Keratinocyte (primary cell): ENCODE measurements around the gene DNAH12. TPM values are rescaled to one million over a fixed set of nuclear protein-coding genes. Genes with fewer than 3 reads are reported as not detected.

Experiments
- DNase-seq: peaks from one replicate; pipeline ENCODE4 v3.0.0-alpha.2; 2011; ENCODE audit warnings: low read depth, missing footprints, low spot score
- FAIRE-seq: peaks from 2 replicates; lab custom pipeline; 2011; peaks lifted over from hg19 to GRCh38; lab: Jason Lieb, UNC
- H2AFZ ChIP-seq: 2 replicates; pipeline ENCODE4 v1.6.0; 2012; ENCODE audit warnings: low read length, control low read depth, inconsistent platforms; ENCODE audit not compliant: control insufficient read depth
- H3K27ac ChIP-seq: 2 replicates; pipeline ENCODE4 v1.5.1; 2011; ENCODE audit warnings: low read length; ENCODE audit not compliant: control insufficient read depth, insufficient read depth
- H3K27me3 ChIP-seq: 3 replicates; pipeline ENCODE4 v1.6.0; 2011; ENCODE audit warnings: low read length; ENCODE audit not compliant: control insufficient read depth, insufficient read depth; ENCODE audit errors: extremely low read depth
- H3K36me3 ChIP-seq, 2 experiments: 2 replicates in 1 of 2; 3 replicates in 1 of 2; pipeline ENCODE4 v1.5.1; 2011; ENCODE audit warnings: low read length in 2 of 2, mild to moderate bottlenecking in 1 of 2; ENCODE audit not compliant: control insufficient read depth in 2 of 2, insufficient read depth in 2 of 2; ENCODE audit errors: extremely low read depth in 1 of 2
- H3K4me1 ChIP-seq: 3 replicates; pipeline ENCODE4 v1.5.1; 2011; ENCODE audit warnings: low read length; ENCODE audit not compliant: control insufficient read depth, insufficient read depth; ENCODE audit errors: extremely low read depth
- H3K4me2 ChIP-seq: 3 replicates; pipeline ENCODE4 v1.6.0; 2011; ENCODE audit warnings: low read depth, low read length; ENCODE audit not compliant: control insufficient read depth, insufficient read depth; ENCODE audit errors: extremely low read depth
- H3K4me3 ChIP-seq, 3 experiments: fragments of 200-600 bp in 1 of 3; sonication (generic) in 1 of 3; 2 replicates in 2 of 3; 3 replicates in 1 of 3; pipeline ENCODE4 v1.5.1; 2011 to 2016; ENCODE audit warnings: low read length in 3 of 3, mild to moderate bottlenecking in 3 of 3, control low read depth in 2 of 3, inconsistent platforms in 1 of 3, low read depth in 1 of 3, mixed read lengths in 1 of 3, mixed run types in 1 of 3, moderate library complexity in 1 of 3; ENCODE audit not compliant: control insufficient read depth in 2 of 3, insufficient read depth in 2 of 3; ENCODE audit errors: extremely low read depth in 1 of 3
- H3K79me2 ChIP-seq: 2 replicates; pipeline ENCODE4 v1.6.0; 2012; ENCODE audit warnings: low read length; ENCODE audit not compliant: control insufficient read depth, insufficient read depth
- H3K9ac ChIP-seq: 3 replicates; pipeline ENCODE4 v1.6.0; 2011; ENCODE audit warnings: low read length; ENCODE audit not compliant: control insufficient read depth, insufficient read depth; ENCODE audit errors: extremely low read depth
- H3K9me1 ChIP-seq: 3 replicates; pipeline ENCODE4 v1.6.0; 2011; ENCODE audit warnings: low read length; ENCODE audit not compliant: control insufficient read depth, insufficient read depth; ENCODE audit errors: extremely low read depth
- H3K9me3 ChIP-seq: 2 replicates; pipeline ENCODE4 v1.5.1; 2012; ENCODE audit warnings: low read depth, low read length; ENCODE audit not compliant: control insufficient read depth
- H4K20me1 ChIP-seq: 3 replicates; pipeline ENCODE4 v1.6.0; 2011; ENCODE audit warnings: low read length; ENCODE audit not compliant: control insufficient read depth, insufficient read depth; ENCODE audit errors: extremely low read depth
- EZH2 ChIP-seq: IDR thresholded peaks from one replicate; pipeline ENCODE4 v1.6.1; 2012; ENCODE audit warnings: inconsistent platforms, mild to moderate bottlenecking, low read length, moderate library complexity
- dilution Hi-C: fragments of 300-500 bp; cut with MboI; formaldehyde crosslinking; loops from one replicate; pipeline ENCODE4 v1.7.0; 2020; ENCODE audit warnings: low sequenced_read_pairs; ENCODE audit not compliant: extremely low pct_ligation_motif_present
- polyA plus RNA-seq, 5 experiments: library from polyadenylated mRNA; depleted of rRNA in 3 of 5; stranded (reverse) in 3 of 5; stranded (forward) in 1 of 5; unstranded in 1 of 5; fragments of >200 nt; gene quantifications; 1 replicate in 1 of 5; 2 replicates in 3 of 5; 3 replicates in 1 of 5; pipeline versions ENCODE4 v1.2.1 to v1.2.3, GENCODE V29; 2011 to 2012; ENCODE audit warnings: missing spikeins in 2 of 5, low read depth in 1 of 5, low replicate concordance in 1 of 5
- TF ChIP-seq, protein P1 (sequence below), 3 experiments: IDR thresholded peaks in 1 of 3; conservative IDR thresholded peaks in 1 of 3; optimal IDR thresholded peaks in 1 of 3; 2 replicates in 2 of 3; 3 replicates in 1 of 3; pipeline versions ENCODE3 to v1.5.1; 2011; ENCODE audit warnings: low read length in 3 of 3, mild to moderate bottlenecking in 3 of 3, moderate library complexity in 2 of 3, control low read depth in 1 of 3, inconsistent platforms in 1 of 3; ENCODE audit not compliant: insufficient read depth in 2 of 3; ENCODE audit errors: extremely low read depth in 1 of 3

Gene DNAH12
- polyA plus RNA-seq, 1 donor (not counting 4 experiments of a cell fraction or from before 2014, with no cell fraction given): not detected

DNA sequence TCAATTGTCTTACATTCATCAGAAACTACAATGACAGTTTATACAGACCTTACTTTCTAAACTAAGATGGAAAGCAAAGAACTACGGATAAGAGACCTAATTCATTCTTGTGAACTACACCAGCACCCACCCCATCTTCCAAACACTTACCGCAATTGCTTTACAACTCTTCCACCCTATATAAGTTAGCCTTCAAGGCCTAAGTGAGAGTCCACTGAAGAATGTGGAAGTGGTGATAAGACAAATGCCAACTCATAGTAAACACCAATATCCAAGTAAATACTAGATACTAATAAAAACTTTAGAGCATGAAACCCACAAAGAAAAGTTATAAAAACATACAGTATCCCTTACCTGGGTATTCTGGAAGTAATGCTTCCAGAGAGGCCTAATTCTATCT, 39.4 kb upstream of the DNAH12 start:
- H3K36me3 ChIP-seq: peaks cover 8 to 10% of the 10 kb centered on the region in 2 experiments
- DNase-seq: no peak
- peaks cover 93% of the 10 kb centered on the region for H3K79me2 ChIP-seq
- no peaks in the 10 kb centered on the region for H3K27me3 ChIP-seq
- TF ChIP-seq, protein P1, sequence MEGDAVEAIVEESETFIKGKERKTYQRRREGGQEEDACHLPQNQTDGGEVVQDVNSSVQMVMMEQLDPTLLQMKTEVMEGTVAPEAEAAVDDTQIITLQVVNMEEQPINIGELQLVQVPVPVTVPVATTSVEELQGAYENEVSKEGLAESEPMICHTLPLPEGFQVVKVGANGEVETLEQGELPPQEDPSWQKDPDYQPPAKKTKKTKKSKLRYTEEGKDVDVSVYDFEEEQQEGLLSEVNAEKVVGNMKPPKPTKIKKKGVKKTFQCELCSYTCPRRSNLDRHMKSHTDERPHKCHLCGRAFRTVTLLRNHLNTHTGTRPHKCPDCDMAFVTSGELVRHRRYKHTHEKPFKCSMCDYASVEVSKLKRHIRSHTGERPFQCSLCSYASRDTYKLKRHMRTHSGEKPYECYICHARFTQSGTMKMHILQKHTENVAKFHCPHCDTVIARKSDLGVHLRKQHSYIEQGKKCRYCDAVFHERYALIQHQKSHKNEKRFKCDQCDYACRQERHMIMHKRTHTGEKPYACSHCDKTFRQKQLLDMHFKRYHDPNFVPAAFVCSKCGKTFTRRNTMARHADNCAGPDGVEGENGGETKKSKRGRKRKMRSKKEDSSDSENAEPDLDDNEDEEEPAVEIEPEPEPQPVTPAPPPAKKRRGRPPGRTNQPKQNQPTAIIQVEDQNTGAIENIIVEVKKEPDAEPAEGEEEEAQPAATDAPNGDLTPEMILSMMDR (optimal IDR thresholded peaks at IDR 0.05 in 1 of 3, IDR thresholded peaks at IDR 0.05 in 1 of 3, conservative IDR thresholded peaks at IDR 0.05 in 1 of 3; ENCODE audit: extremely low read depth in 1 of 3, insufficient read depth in 2 of 3, low read length in 3 of 3): no peak
- TF ChIP-seq EZH2: no peak
- no peak overlapping the region for H3K4me2 ChIP-seq
- dilution Hi-C loops: no loop called here
- H3K9me3 ChIP-seq: no peaks in the 10 kb centered on the region
- no peak overlapping the region for H3K4me3 ChIP-seq
- H3K9me1 ChIP-seq: no peaks in the 10 kb centered on the region
- FAIRE-seq: no peak
- no peak overlapping the region for H3K9ac ChIP-seq
- peaks cover 29% of the 10 kb centered on the region for H4K20me1 ChIP-seq
- H3K27ac ChIP-seq: no peak overlapping the region
- H3K4me1 ChIP-seq: no peaks in the 10 kb centered on the region
- H2AFZ ChIP-seq: no peak overlapping the region

DNA sequence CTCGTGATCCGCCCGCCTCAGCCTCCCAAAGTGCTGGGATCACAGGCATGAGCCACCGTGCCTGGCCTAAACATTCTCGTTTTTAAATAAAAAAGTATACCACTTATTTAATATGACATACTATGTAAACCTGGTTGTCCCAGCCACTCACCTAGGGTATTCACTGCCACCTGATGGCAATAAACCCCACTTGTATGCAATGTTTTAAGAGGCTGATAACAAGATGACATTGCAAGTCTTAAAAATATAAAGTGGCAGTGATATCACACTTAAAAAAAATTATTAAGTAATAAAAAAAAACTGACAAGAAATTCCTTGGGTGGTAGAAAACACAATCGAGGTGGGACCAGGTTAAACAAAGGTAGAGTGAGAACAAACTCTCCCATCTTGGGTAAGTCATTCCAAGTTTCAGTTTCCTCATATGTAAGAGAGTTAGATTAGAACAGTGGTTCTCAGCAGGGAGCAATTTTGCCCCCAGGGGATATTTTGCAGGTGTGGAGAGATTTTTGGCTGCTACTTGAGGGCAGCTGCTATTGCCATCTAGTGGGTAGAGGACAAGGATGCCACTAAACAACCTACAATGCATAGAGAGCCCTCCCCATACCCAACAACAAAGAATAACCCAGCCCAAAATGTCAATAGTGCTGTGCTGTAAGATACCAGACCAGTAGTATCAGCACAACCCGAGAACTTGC, 38.5 kb upstream of the DNAH12 start:
- H3K4me2 ChIP-seq: no peak overlapping the region
- no peak overlapping the region for H3K4me3 ChIP-seq
- no peaks in the 10 kb centered on the region for H3K9me3 ChIP-seq
- H3K9ac ChIP-seq: no peak overlapping the region
- dilution Hi-C loops: no loop called here
- H3K4me1 ChIP-seq: no peaks in the 10 kb centered on the region
- peaks cover 12 to 13% of the 10 kb centered on the region in 2 experiments for H3K36me3 ChIP-seq
- H2AFZ ChIP-seq: no peak overlapping the region
- peak overlapping the region; percentile 39 for H3K27ac ChIP-seq
- no peak for FAIRE-seq
- H3K79me2 ChIP-seq: peaks cover 91% of the 10 kb centered on the region
- DNase-seq: no peak
- no peaks in the 10 kb centered on the region for H3K27me3 ChIP-seq
- H3K9me1 ChIP-seq: no peaks in the 10 kb centered on the region
- TF ChIP-seq, protein P1 (optimal IDR thresholded peaks at IDR 0.05 in 1 of 3, IDR thresholded peaks at IDR 0.05 in 1 of 3, conservative IDR thresholded peaks at IDR 0.05 in 1 of 3; ENCODE audit: extremely low read depth in 1 of 3, insufficient read depth in 2 of 3, low read length in 3 of 3): peak; percentile 49 to 70 (median 66)
- no peak for TF ChIP-seq EZH2
- peaks cover 28% of the 10 kb centered on the region for H4K20me1 ChIP-seq
